Psoas muscle (tissue), 8 donors: ENCODE results near the gene TESK1. TPM values are rescaled to one million over a fixed set of nuclear protein-coding genes. Genes with fewer than 3 reads are reported as not detected.
A peak's percentile ranks its signal among the peaks of the same experiment; 100 is the strongest.

Experiments
- ATAC-seq, 4 donors: fragments of 200-7000 bp; cut with Tn5 transposase; one replicate each; pipeline ENCODE4 v1.9.1; 2020; ENCODE audit warnings: moderate library complexity in 3 of 4, mild to moderate bottlenecking in 2 of 4
- DNase-seq, 2 donors: peaks; one replicate each; pipeline ENCODE4 v3.0.0-alpha.2; 2020
- H3K27ac ChIP-seq: fragments of 200-600 bp; one replicate; pipeline ENCODE4 v1.8.0; 2022
- H3K27me3 ChIP-seq, 3 donors: fragments of 200-600 bp in 1 of 3; one replicate each; pipeline versions ENCODE4 v1.6.1 to v1.8.0; 2013 to 2022; ENCODE audit warnings: low read length in 2 of 3, mild to moderate bottlenecking in 2 of 3, moderate library complexity in 1 of 3; ENCODE audit not compliant: insufficient read depth in 3 of 3
- H3K36me3 ChIP-seq, 2 donors: fragments of 200-600 bp in 1 of 2; one replicate each; pipeline versions ENCODE4 v1.6.1 to v1.8.0; 2013 to 2022; ENCODE audit warnings: low read depth in 1 of 2, mild to moderate bottlenecking in 1 of 2, moderate library complexity in 1 of 2; ENCODE audit not compliant: insufficient read depth in 1 of 2
- H3K4me1 ChIP-seq: fragments of 200-600 bp; one replicate; pipeline ENCODE4 v1.8.0; 2022
- H3K4me3 ChIP-seq: fragments of 200-600 bp; one replicate; pipeline ENCODE4 v1.8.0; 2022; ENCODE audit warnings: mild to moderate bottlenecking
- H3K9me3 ChIP-seq: fragments of 200-600 bp; one replicate; pipeline ENCODE4 v1.8.0; 2022
- CTCF ChIP-seq: fragments of 200-600 bp; IDR thresholded peaks from one replicate; pipeline ENCODE4 v1.8.0; 2022; ENCODE audit warnings: antibody characterized with exemption
- WGBS, 3 donors: extraction: QIAGEN DNeasy Blood & Tissue Kit; methylation state at CpG; one replicate each; pipeline versions ENCODE4 v1.1.6 to v1.1.7; 2013; 5-methylcytosine and 5-hydroxymethylcytosine counted together
- intact Hi-C, 2 donors: fragments of 100-400 bp; cut with DNase I; formaldehyde crosslinking; loops; one replicate each; pipeline versions ENCODE4 v1.11.0 to v1.14.2; 2022
- polyA plus RNA-seq, 3 donors: library from polyadenylated mRNA; stranded (reverse); fragments of 200-250 nt; gene quantifications; one replicate each; pipeline ENCODE4 v1.2.3, GENCODE V29; 2013
- total RNA-seq, 4 donors: library from RNA; stranded (reverse); fragmentation: NEBNext Ultra II Directional in 2 of 4; extraction: Animal tissue kit (Norgen Biotek cat#: 25700) in 2 of 4; gene quantifications; one replicate each; pipeline versions ENCODE4 v1.2.1 to v1.2.4, GENCODE V29; 2021 to 2023
- donor health status: healthy with polysubstance abuse.
- donor health status: DM: no; HTN: no; CAD: no; lungs with moderate emphysema.
- donor health status: Bipolar disorder and iron deficiency.
- donor health status: healthy.
- donor health status: DM: yes; HTN: yes; CAD: no.
- donor health status: DM: no; HTN: no; CAD: no.
- donor health status: DM: no; HTN: no; CAD: no.
- donor health status: DM: yes; HTN: yes; CAD: no.

TESK1 gene
- total and polyA plus RNA-seq, 7 donors, result 44.4 to 81.0 (median 60.1) TPM

GRCh38 chr9:35649431-35650340 lies 44.6 kb downstream of the TESK1 start:
- WGBS, 3 donors, result 60 to 75% (median 62%) methylated on average over 25 to 26 of the region's 26 CpGs
- DNase-seq, result peak in 1 of 2 donors; percentile 67
- Histone ChIP-seq H3K27me3 (no peaks in the 10 kb centered on the region), H3K4me1 (no peaks in the 10 kb centered on the region), H3K9me3 (no peaks in the 10 kb centered on the region), H3K27ac (no peak overlapping the region), H3K4me3 (no peak overlapping the region), H3K36me3 (no peaks in the 10 kb centered on the region)
- no peak for TF ChIP-seq CTCF
- ATAC-seq, result no peak
- intact Hi-C loops, result loop anchor here in 1 of 2 donors (5.0 to 10.0 kb wide), 3 partner anchors 42 to 233 kb away; partner anchors contain the start of gene TESK1

- 63 to 72% (median 65%) methylated on average over 20 to 22 of the region's 22 CpGs for WGBS, 3 donors
- intact Hi-C loops, result no loop called here
- no peaks in the 10 kb centered on the region for H3K27me3 ChIP-seq
- no peak within 1 kb of the TSS for H3K4me3 ChIP-seq
- H3K4me1 ChIP-seq, result no peaks in the 10 kb centered on the region
- ATAC-seq (no peak), DNase-seq (no peak)
- no peaks in the 10 kb centered on the region for H3K9me3 ChIP-seq
- no peak for TF ChIP-seq CTCF
- no peak within 1 kb of the TSS for H3K27ac ChIP-seq
- H3K36me3 ChIP-seq, result no peaks in the 10 kb centered on the region
Observed at GRCh38 chr9:35650341-35651158, 45.5 kb downstream of the TESK1 start, which contains the start of gene SIT1. Gene SIT1, minus strand, starts transcription at chr9:35650931. Its CDS starts 78 bp downstream, at chr9:35650853.

DNA sequence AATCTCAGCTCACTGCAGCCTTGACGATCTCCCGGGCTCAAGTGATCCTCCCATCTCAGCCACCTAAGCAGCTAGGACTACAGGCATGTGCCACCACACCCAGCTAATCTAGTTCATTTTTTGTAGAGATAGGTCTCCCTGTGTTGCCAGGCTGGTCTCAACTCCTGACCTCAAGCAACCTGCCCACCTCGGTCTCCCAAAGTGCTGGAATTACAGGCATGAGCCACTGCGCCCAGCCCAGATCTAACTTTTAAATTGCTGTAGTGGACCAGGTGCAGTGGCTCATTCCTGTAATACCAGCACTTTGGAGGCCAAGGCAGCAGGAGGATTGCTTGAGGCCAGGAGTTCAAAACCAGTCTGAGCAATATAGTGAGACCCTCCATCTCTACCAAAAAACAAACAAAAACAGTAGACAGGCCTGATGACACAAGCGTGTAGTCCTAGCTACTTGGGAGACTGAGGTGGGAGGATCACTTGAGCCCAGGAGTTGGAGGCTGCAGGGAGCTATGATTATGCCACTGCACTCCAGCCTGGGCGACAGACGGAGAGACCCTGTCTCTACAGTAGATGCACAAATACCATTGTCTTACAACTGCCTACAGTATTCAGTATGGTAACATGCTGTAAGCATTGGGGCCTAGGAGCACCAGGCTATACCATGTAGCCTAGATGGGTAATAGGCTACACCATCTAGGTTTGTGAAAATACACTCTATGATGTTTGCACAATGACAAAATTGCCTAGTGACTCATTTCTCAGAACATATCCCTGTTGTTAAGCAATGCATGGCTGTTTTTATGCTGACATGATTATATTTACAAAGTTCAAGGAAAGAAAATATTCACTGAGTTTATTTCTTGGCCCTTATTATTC lies 47.1 kb downstream of the TESK1 start:
- Histone ChIP-seq H3K9me3 (no peaks in the 10 kb centered on the region), H3K4me1 (no peaks in the 10 kb centered on the region), H3K4me3 (no peak overlapping the region), H3K36me3 (no peaks in the 10 kb centered on the region), H3K27me3 (no peaks in the 10 kb centered on the region), H3K27ac (no peak overlapping the region)
- ATAC-seq (no peak), DNase-seq (no peak)
- TF ChIP-seq CTCF, result no peak
- 80 to 83% (median 82%) methylated on average over 7 of the region's 7 CpGs for WGBS, 3 donors
- intact Hi-C loops, result no loop called here

GRCh38 chr9:35652829-35653209 lies 47.8 kb downstream of the TESK1 start:
- no peak overlapping the region for H3K4me3 ChIP-seq
- no peak overlapping the region for H3K27ac ChIP-seq
- no peaks in the 10 kb centered on the region for H3K9me3 ChIP-seq
- WGBS, 3 donors, result 87 to 91% (median 89%) methylated on average over 8 of the region's 8 CpGs
- H3K27me3 ChIP-seq, result no peaks in the 10 kb centered on the region
- no peak for DNase-seq
- no peaks in the 10 kb centered on the region for H3K4me1 ChIP-seq
- ATAC-seq, result no peak
- intact Hi-C loops, result no loop called here
- no peak for TF ChIP-seq CTCF
- no peaks in the 10 kb centered on the region for H3K36me3 ChIP-seq
